Activated naive CD4-positive, alpha-beta T cell treated with anti-CD3 and anti-CD28 coated beads for 36 hours (primary cell): ENCODE measurements around the gene FAF1. TPM values are rescaled to one million over a fixed set of nuclear protein-coding genes. Genes with fewer than 3 reads are reported as not detected.
A peak's percentile ranks its signal among the peaks of the same experiment; 100 is the strongest.

Source experiments
- CTCF ChIA-PET: fragments of 350-600 bp; sonication (Branson Sonifier 250); formaldehyde crosslinking; loops from one replicate; lab custom pipeline; 2021; ENCODE audit warnings: antibody characterized with exemption; lab: Charles Lee
- DNase-seq: peaks from one replicate; pipeline ENCODE4 v3.0.0-alpha.2; 2020
- H3K27ac Mint-ChIP-seq: one replicate; pipeline ENCODE4 v1.8.0; 2021; ENCODE audit warnings: mild to moderate bottlenecking, mixed read lengths
- H3K27me3 Mint-ChIP-seq: one replicate; pipeline ENCODE4 v1.8.0; 2021; ENCODE audit warnings: low read depth, mixed read lengths
- H3K36me3 Mint-ChIP-seq: one replicate; pipeline ENCODE4 v1.8.0; 2021; ENCODE audit warnings: low read depth, mixed read lengths
- H3K4me1 Mint-ChIP-seq: one replicate; pipeline ENCODE4 v1.8.0; 2021; ENCODE audit warnings: low read depth, mixed read lengths
- H3K4me3 Mint-ChIP-seq: one replicate; pipeline ENCODE4 v1.8.0; 2021; ENCODE audit warnings: mild to moderate bottlenecking, moderate library complexity, mixed read lengths
- H3K9me3 Mint-ChIP-seq: one replicate; pipeline ENCODE4 v1.8.0; 2021; ENCODE audit warnings: mixed read lengths
- intact Hi-C: fragments of 100-400 bp; cut with micrococcal nuclease; formaldehyde crosslinking; loops from one replicate; pipeline ENCODE4 v1.15.1; 2023
- total RNA-seq, 2 experiments: library from RNA; stranded (reverse); gene quantifications; one replicate each; pipeline ENCODE4 v1.2.3, GENCODE V29; 2021

Gene FAF1
- total RNA-seq, 2 experiments from 2014 or later = 87.9 to 90.1 TPM

- H3K27ac Mint-ChIP-seq = peak within 1 kb of the TSS; percentile 47
- H3K9me3 Mint-ChIP-seq = no peaks in the 10 kb centered on the region
- peak within 1 kb of the TSS; percentile 80 for H3K4me3 Mint-ChIP-seq
- CTCF ChIA-PET = interaction anchor here (0.5 kb wide), 1 partner anchor 542 kb away, joined by 3 read pairs; no protein-coding TSS in a partner anchor
- H3K27me3 Mint-ChIP-seq = peaks cover 77% of the 10 kb centered on the region
- H3K4me1 Mint-ChIP-seq = peaks cover 58% of the 10 kb centered on the region
- no peaks in the 10 kb centered on the region for H3K36me3 Mint-ChIP-seq
- no peak for DNase-seq
- intact Hi-C loops = loop anchor here (5.0 kb wide), 1 partner anchor 544 kb away; no protein-coding TSS in a partner anchor
Observed at GRCh38 chr1:50422946-50423669, 537.0 kb downstream of the FAF1 start, which contains the start of gene DMRTA2. TSS of gene DMRTA2 (minus strand) at chr1:50423443. CDS start at chr1:50421536, 1,907 bp downstream.

- Mint-ChIP-seq H3K4me3 (peak overlapping the region; percentile 41), H3K9me3 (no peaks in the 10 kb centered on the region), H3K36me3 (no peaks in the 10 kb centered on the region), H3K4me1 (peaks cover 60% of the 10 kb centered on the region), H3K27ac (no peak overlapping the region), H3K27me3 (peaks cover 79% of the 10 kb centered on the region)
- DNase-seq = no peak
- CTCF ChIA-PET = interaction anchor here (0.5 kb wide), 1 partner anchor 542 kb away, joined by 3 read pairs; no protein-coding TSS in a partner anchor
- intact Hi-C loops = loop anchor here (5.0 kb wide), 1 partner anchor 545 kb away; no protein-coding TSS in a partner anchor
Observed at GRCh38 chr1:50422675-50422945, 537.5 kb downstream of the FAF1 start.

GRCh38 chr1:50421768-50422674, 538.0 kb downstream of the FAF1 start:
- H3K4me3 Mint-ChIP-seq = peak overlapping the region; percentile 3
- H3K36me3 Mint-ChIP-seq = no peaks in the 10 kb centered on the region
- H3K4me1 Mint-ChIP-seq = peaks cover 57% of the 10 kb centered on the region
- no peaks in the 10 kb centered on the region for H3K9me3 Mint-ChIP-seq
- CTCF ChIA-PET = interaction anchor here (0.6 to 1.1 kb wide), 2 partner anchors 13 to 18 kb away, joined by 3 read pairs; no protein-coding TSS in a partner anchor
- DNase-seq = no peak
- no peak overlapping the region for H3K27ac Mint-ChIP-seq
- intact Hi-C loops = loop anchor here (5.0 kb wide), 1 partner anchor 545 kb away; no protein-coding TSS in a partner anchor
- peaks cover 78% of the 10 kb centered on the region for H3K27me3 Mint-ChIP-seq

GRCh38 chr1:50421366-50421748, 538.7 kb downstream of the FAF1 start:
- Mint-ChIP-seq H3K4me3 (peak overlapping the region; percentile 3), H3K36me3 (no peaks in the 10 kb centered on the region), H3K4me1 (peaks cover 63% of the 10 kb centered on the region), H3K27me3 (peaks cover 81% of the 10 kb centered on the region), H3K27ac (no peak overlapping the region), H3K9me3 (no peaks in the 10 kb centered on the region)
- CTCF ChIA-PET = interaction anchor here (1.1 kb wide), 1 partner anchor 14 kb away, joined by 3 read pairs; no protein-coding TSS in a partner anchor
- intact Hi-C loops = loop anchor here (5.0 kb wide), 1 partner anchor 546 kb away; no protein-coding TSS in a partner anchor
- no peak for DNase-seq

GRCh38 chr1:50420689-50421365, 539.2 kb downstream of the FAF1 start:
- intact Hi-C loops = loop anchor here (5.0 kb wide), 1 partner anchor 546 kb away; no protein-coding TSS in a partner anchor
- H3K36me3 Mint-ChIP-seq = no peaks in the 10 kb centered on the region
- no peak for DNase-seq
- no peak overlapping the region for H3K27ac Mint-ChIP-seq
- H3K4me3 Mint-ChIP-seq = no peak overlapping the region
- CTCF ChIA-PET = interaction anchor here (1.1 kb wide), 1 partner anchor 15 kb away, joined by 3 read pairs; no protein-coding TSS in a partner anchor
- peaks cover 81% of the 10 kb centered on the region for H3K27me3 Mint-ChIP-seq
- no peaks in the 10 kb centered on the region for H3K9me3 Mint-ChIP-seq
- peaks cover 61% of the 10 kb centered on the region for H3K4me1 Mint-ChIP-seq

GRCh38 chr1:50419907-50420677, 540.0 kb downstream of the FAF1 start:
- Mint-ChIP-seq H3K27ac (no peak overlapping the region), H3K4me1 (peaks cover 60% of the 10 kb centered on the region), H3K9me3 (no peaks in the 10 kb centered on the region), H3K36me3 (no peaks in the 10 kb centered on the region), H3K4me3 (peak overlapping the region; percentile 5), H3K27me3 (peaks cover 81% of the 10 kb centered on the region)
- CTCF ChIA-PET = no interaction called here
- no peak for DNase-seq
- intact Hi-C loops = loop anchor here (1.0 to 5.0 kb wide), 2 partner anchors 8 to 547 kb away; no protein-coding TSS in a partner anchor

- no peak overlapping the region for H3K27ac Mint-ChIP-seq
- no peaks in the 10 kb centered on the region for H3K36me3 Mint-ChIP-seq
- H3K4me1 Mint-ChIP-seq = peaks cover 52% of the 10 kb centered on the region
- H3K4me3 Mint-ChIP-seq = no peak overlapping the region
- no peaks in the 10 kb centered on the region for H3K9me3 Mint-ChIP-seq
- peaks cover 81% of the 10 kb centered on the region for H3K27me3 Mint-ChIP-seq
- no peak for DNase-seq
- intact Hi-C loops = loop anchor here (1.0 kb wide), 1 partner anchor 9 kb away; no protein-coding TSS in a partner anchor
- CTCF ChIA-PET = no interaction called here
Observed at GRCh38 chr1:50419192-50419906, 540.7 kb downstream of the FAF1 start.

GRCh38 chr1:50418600-50419109, 541.4 kb downstream of the FAF1 start:
- intact Hi-C loops = loop anchor here (1.0 kb wide), 1 partner anchor 10 kb away; no protein-coding TSS in a partner anchor
- peaks cover 46% of the 10 kb centered on the region for H3K4me1 Mint-ChIP-seq
- no peaks in the 10 kb centered on the region for H3K36me3 Mint-ChIP-seq
- CTCF ChIA-PET = no interaction called here
- peaks cover 80% of the 10 kb centered on the region for H3K27me3 Mint-ChIP-seq
- no peak overlapping the region for H3K4me3 Mint-ChIP-seq
- no peaks in the 10 kb centered on the region for H3K9me3 Mint-ChIP-seq
- no peak overlapping the region for H3K27ac Mint-ChIP-seq
- DNase-seq = no peak

- intact Hi-C loops = no loop called here
- CTCF ChIA-PET = no interaction called here
Observed at GRCh38 chr1:50417946-50418599, 542.0 kb downstream of the FAF1 start.

GRCh38 chr1:50417507-50417906, 542.6 kb downstream of the FAF1 start:
- no peak for DNase-seq
- CTCF ChIA-PET = no interaction called here
- H3K27me3 Mint-ChIP-seq = peaks cover 75% of the 10 kb centered on the region
- no peaks in the 10 kb centered on the region for H3K36me3 Mint-ChIP-seq
- intact Hi-C loops = no loop called here
- peaks cover 36% of the 10 kb centered on the region for H3K4me1 Mint-ChIP-seq
- no peak overlapping the region for H3K27ac Mint-ChIP-seq
- H3K9me3 Mint-ChIP-seq = no peaks in the 10 kb centered on the region
- no peak overlapping the region for H3K4me3 Mint-ChIP-seq

More at GRCh38 chr1:50417946-50418599, 542.0 kb downstream of the FAF1 start:
- H3K36me3 Mint-ChIP-seq = no peaks in the 10 kb centered on the region
- H3K4me3 Mint-ChIP-seq = peak overlapping the region; percentile 9
- H3K9me3 Mint-ChIP-seq = no peaks in the 10 kb centered on the region
- H3K27ac Mint-ChIP-seq = no peak overlapping the region
- peaks cover 41% of the 10 kb centered on the region for H3K4me1 Mint-ChIP-seq
- no peak for DNase-seq
- H3K27me3 Mint-ChIP-seq = peaks cover 78% of the 10 kb centered on the region
